WTC11 (cell line): Measurements from ENCODE around the gene ABCG4.

Experiments used
- CTCF ChIP-seq: fragments of 200-600 bp; IDR thresholded peaks from 2 replicates; pipeline ENCODE4 v1.8.0; 2022; ENCODE audit warnings: antibody characterized with exemption
- E2F4 ChIP-seq: sonication (generic); formaldehyde crosslinking; IDR thresholded peaks from 2 replicates; pipeline ENCODE4 v1.8.1; 2022; ENCODE audit warnings: low read depth, mild to moderate bottlenecking, moderate library complexity, missing genetic modification reagents, borderline replicate concordance
- ESRRA ChIP-seq: sonication (generic); formaldehyde crosslinking; IDR thresholded peaks from 2 replicates; pipeline ENCODE4 v1.8.1; 2022; ENCODE audit warnings: mild to moderate bottlenecking, missing genetic modification reagents, borderline replicate concordance
- KAT7 ChIP-seq: sonication (generic); formaldehyde crosslinking; IDR thresholded peaks from 2 replicates; pipeline ENCODE4 v1.8.1; 2023; ENCODE audit warnings: missing genetic modification reagents, mild to moderate bottlenecking, borderline replicate concordance
- MAX ChIP-seq: sonication (generic); formaldehyde crosslinking; IDR thresholded peaks from 2 replicates; pipeline ENCODE4 v1.8.0; 2022; ENCODE audit warnings: mild to moderate bottlenecking, missing genetic modification reagents
- MXD4 ChIP-seq: fragments of 250-450 bp; sonication (Bioruptor Pico); IDR thresholded peaks from 2 replicates; pipeline ENCODE4 v1.8.0; 2021; ENCODE audit warnings: mild to moderate bottlenecking, moderate library complexity, borderline replicate concordance
- RELA ChIP-seq: sonication (generic); formaldehyde crosslinking; IDR thresholded peaks from 2 replicates; pipeline ENCODE4 v1.8.1; 2022; ENCODE audit warnings: missing genetic modification reagents, mild to moderate bottlenecking, borderline replicate concordance
- ZBTB43 ChIP-seq: sonication (generic); formaldehyde crosslinking; IDR thresholded peaks from 2 replicates; pipeline ENCODE4 v1.8.1; 2023; ENCODE audit warnings: mild to moderate bottlenecking, missing genetic modification reagents
- ZNF263 ChIP-seq: sonication (generic); formaldehyde crosslinking; IDR thresholded peaks from 2 replicates; pipeline ENCODE4 v1.8.1; 2022; ENCODE audit warnings: low read depth, mild to moderate bottlenecking, moderate library complexity, missing genetic modification reagents
- ZNF512 ChIP-seq: sonication (generic); formaldehyde crosslinking; IDR thresholded peaks from 2 replicates; pipeline ENCODE4 v1.8.1; 2022; ENCODE audit warnings: missing genetic modification reagents, borderline replicate concordance
- ZNF532 ChIP-seq: fragments of 250-450 bp; sonication (Bioruptor Pico); IDR thresholded peaks from 2 replicates; pipeline ENCODE4 v1.9.0; 2021; ENCODE audit warnings: mild to moderate bottlenecking, borderline replicate concordance

- no peak for TF ChIP-seq ZNF512 (CRISPR knock-in tag)
- TF ChIP-seq CTCF, result no peak
- no peak for TF ChIP-seq ZBTB43 (CRISPR knock-in tag)
- TF ChIP-seq ESRRA (CRISPR knock-in tag), result no peak
- TF ChIP-seq ZNF263 (CRISPR knock-in tag), result no peak
- 0 out of 2 replicates have a peak, but pooled peaks have one; percentile 26 for TF ChIP-seq KAT7 (CRISPR knock-in tag)
- TF ChIP-seq RELA (CRISPR knock-in tag), result no peak
- no peak for TF ChIP-seq E2F4 (CRISPR knock-in tag)
- no peak for TF ChIP-seq ZNF532 (CRISPR knock-in tag)
- no peak for TF ChIP-seq MXD4 (CRISPR knock-in tag)
- no peak for TF ChIP-seq MAX (CRISPR knock-in tag)
These were observed 41.2 kb upstream of the ABCG4 start for GRCh38 chr11:119107538-119108145.
